ENCODE measurements around the gene ERCC6L.
A peak's percentile ranks its signal among the peaks of the same experiment; 100 is the strongest.

Gene ERCC6L

GRCh38 chrX:72169008-72169728 lies 69.7 kb downstream of the ERCC6L start:
- no peaks in the 10 kb centered on the region for H3K27me3 ChIP-seq (ENCODE audit: insufficient read depth, low read length)
- no peaks in the 10 kb centered on the region for H3K4me1 ChIP-seq (ENCODE audit: control insufficient read depth, insufficient read depth, low read length, unreplicated experiment)
- H3K79me2 ChIP-seq (ENCODE audit: control insufficient read depth, insufficient read depth, low read length, unreplicated experiment) = no peaks in the 10 kb centered on the region
- no peak overlapping the region for H3K27ac ChIP-seq (ENCODE audit: low read depth, low read length)
- H2AFZ ChIP-seq (ENCODE audit: low read length, unreplicated experiment) = peak overlapping the region; percentile 25
- no peak overlapping the region for H3K4me3 ChIP-seq (ENCODE audit: low read depth, low read length)
- no peaks in the 10 kb centered on the region for H3K36me3 ChIP-seq (ENCODE audit: insufficient read depth, low read length)

DNA sequence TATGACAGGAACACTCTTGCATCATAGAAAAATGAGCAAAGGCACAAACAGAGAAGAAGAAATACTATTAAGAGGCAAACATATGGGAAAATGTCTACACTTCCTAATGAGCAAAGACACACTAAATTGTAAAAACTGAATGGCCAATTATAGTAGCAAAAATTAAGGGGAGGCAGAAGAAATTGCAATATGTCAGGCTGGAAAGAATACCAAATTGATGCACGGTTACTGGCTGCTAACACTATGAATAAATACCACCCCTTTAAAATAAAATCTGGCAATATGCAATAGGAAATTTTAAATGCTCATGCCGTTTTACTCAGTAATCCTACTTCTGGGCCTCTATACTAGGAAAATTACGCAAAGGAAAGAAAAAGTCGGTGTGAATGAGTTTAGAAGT lies 73.3 kb downstream of the ERCC6L start:
- no peaks in the 10 kb centered on the region for H3K36me3 ChIP-seq (ENCODE audit: insufficient read depth, low read length)
- H2AFZ ChIP-seq (ENCODE audit: low read length, unreplicated experiment) = no peak overlapping the region
- no peak overlapping the region for H3K27ac ChIP-seq (ENCODE audit: low read depth, low read length)
- no peaks in the 10 kb centered on the region for H3K79me2 ChIP-seq (ENCODE audit: control insufficient read depth, insufficient read depth, low read length, unreplicated experiment)
- H3K27me3 ChIP-seq (ENCODE audit: insufficient read depth, low read length) = no peaks in the 10 kb centered on the region
- no peaks in the 10 kb centered on the region for H3K4me1 ChIP-seq (ENCODE audit: control insufficient read depth, insufficient read depth, low read length, unreplicated experiment)
- H3K4me3 ChIP-seq (ENCODE audit: low read depth, low read length) = no peak overlapping the region

DNA sequence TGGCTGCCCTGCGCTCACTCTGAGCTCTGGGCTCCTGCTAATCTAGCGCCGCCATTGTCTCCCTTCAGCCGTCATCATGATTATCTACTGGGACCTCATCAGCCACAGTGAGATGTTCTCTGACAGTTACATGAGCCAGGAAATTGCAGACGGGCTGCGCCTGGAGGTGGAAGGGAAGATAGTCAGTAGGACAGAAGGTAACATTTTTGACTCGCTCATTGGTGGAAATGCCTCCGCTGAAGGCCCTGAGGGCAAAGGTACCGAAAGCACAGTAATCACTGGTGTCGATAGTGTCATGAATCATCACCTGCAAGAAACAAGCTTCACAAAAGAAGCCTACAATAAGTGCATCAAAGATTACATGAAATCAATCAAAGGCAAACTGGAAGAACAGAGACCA lies 79.1 kb downstream of the ERCC6L start:
- Histone ChIP-seq H3K27me3 (ENCODE audit: insufficient read depth, low read length) (no peaks in the 10 kb centered on the region), H3K36me3 (ENCODE audit: insufficient read depth, low read length) (no peaks in the 10 kb centered on the region), H3K27ac (ENCODE audit: low read depth, low read length) (no peak overlapping the region), H3K79me2 (ENCODE audit: control insufficient read depth, insufficient read depth, low read length, unreplicated experiment) (no peaks in the 10 kb centered on the region), H3K4me3 (ENCODE audit: low read depth, low read length) (no peak overlapping the region), H3K4me1 (ENCODE audit: control insufficient read depth, insufficient read depth, low read length, unreplicated experiment) (no peaks in the 10 kb centered on the region), H2AFZ (ENCODE audit: low read length, unreplicated experiment) (no peak overlapping the region)

DNA sequence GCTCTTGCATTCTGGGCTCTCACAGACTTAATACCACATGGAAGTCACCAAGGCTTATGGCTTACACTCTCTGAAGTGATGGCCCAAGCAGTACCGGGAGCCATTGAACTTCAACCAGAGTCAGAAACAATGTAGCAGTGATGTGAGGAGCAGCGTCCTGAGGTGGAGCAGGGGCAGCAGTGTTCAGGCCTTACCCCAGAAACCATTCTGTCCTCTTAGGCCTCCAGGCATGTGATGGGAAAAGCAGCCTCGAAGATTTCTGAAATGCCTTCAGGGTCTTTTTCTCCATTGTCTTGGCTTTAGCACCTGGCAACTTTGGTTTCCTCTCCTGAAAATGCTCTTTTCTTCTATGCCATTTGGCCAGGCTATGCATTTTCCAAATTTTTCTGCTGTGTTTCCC lies 80.1 kb downstream of the ERCC6L start:
- H3K4me1 ChIP-seq (ENCODE audit: control insufficient read depth, insufficient read depth, low read length, unreplicated experiment) = no peaks in the 10 kb centered on the region
- no peaks in the 10 kb centered on the region for H3K36me3 ChIP-seq (ENCODE audit: insufficient read depth, low read length)
- H2AFZ ChIP-seq (ENCODE audit: low read length, unreplicated experiment) = no peak overlapping the region
- H3K27me3 ChIP-seq (ENCODE audit: insufficient read depth, low read length) = no peaks in the 10 kb centered on the region
- H3K27ac ChIP-seq (ENCODE audit: low read depth, low read length) = no peak overlapping the region
- H3K4me3 ChIP-seq (ENCODE audit: low read depth, low read length) = no peak overlapping the region
- no peaks in the 10 kb centered on the region for H3K79me2 ChIP-seq (ENCODE audit: control insufficient read depth, insufficient read depth, low read length, unreplicated experiment)

Measured in ACC112 (cell line).